GM21423 (cell line): Measurements from ENCODE around the gene INSR.
"Not testable (repeated sequence)": the region's sequence is repeated elsewhere in the genome, so short reads cannot be mapped to it uniquely, and the experiment has no call there.

Experiments
- ATAC-seq: cut with Tn5 transposase; IDR thresholded peaks from one replicate; pipeline ENCODE4 v1.9.1; 2021; ENCODE audit warnings: mild to moderate bottlenecking, moderate library complexity; ENCODE audit not compliant: unreplicated experiment

The INSR gene

GRCh38 chr19:7225741-7226140 is 68.5 kb downstream of the INSR start:
- no peak for ATAC-seq

GRCh38 chr19:7224995-7225394 is 69.2 kb downstream of the INSR start:
- no peak for ATAC-seq

- ATAC-seq = no peak
These were observed 70.0 kb downstream of the INSR start for GRCh38 chr19:7224209-7224686.

- no peak for ATAC-seq
These were observed 70.8 kb downstream of the INSR start for GRCh38 chr19:7223429-7223828.

GRCh38 chr19:7219056-7219455 is 75.2 kb downstream of the INSR start:
- no peak for ATAC-seq

- no peak for ATAC-seq
These were observed 76.4 kb downstream of the INSR start for GRCh38 chr19:7217861-7218260.

GRCh38 chr19:7216373-7216902 is 77.8 kb downstream of the INSR start:
- no peak for ATAC-seq

GRCh38 chr19:7215176-7215575 is 79.0 kb downstream of the INSR start:
- no peak for ATAC-seq

GRCh38 chr19:7214324-7215089 is 79.7 kb downstream of the INSR start:
- ATAC-seq = no peak

- ATAC-seq = no peak
These were observed 80.4 kb downstream of the INSR start for GRCh38 chr19:7213628-7214323.

- no peak for ATAC-seq
These were observed 82.8 kb downstream of the INSR start for GRCh38 chr19:7211191-7211951.

- ATAC-seq = no peak
These were observed 83.9 kb downstream of the INSR start for GRCh38 chr19:7210359-7210758.

- ATAC-seq = not testable (repeated sequence)
These were observed 84.5 kb downstream of the INSR start for GRCh38 chr19:7209597-7210325.

GRCh38 chr19:7209036-7209435 is 85.2 kb downstream of the INSR start:
- ATAC-seq = not testable (repeated sequence)

GRCh38 chr19:7203332-7203731 is 90.9 kb downstream of the INSR start:
- no peak for ATAC-seq

GRCh38 chr19:7202888-7203287 is 91.3 kb downstream of the INSR start:
- ATAC-seq = no peak

GRCh38 chr19:7200736-7201135 is 93.5 kb downstream of the INSR start:
- no peak for ATAC-seq

GRCh38 chr19:7199613-7200533 is 94.3 kb downstream of the INSR start:
- ATAC-seq = no peak
